ENCODE results near the gene TRAF4. TPM values are rescaled to one million over a fixed set of nuclear protein-coding genes. Genes with fewer than 3 reads are reported as not detected.

The TRAF4 gene
- total RNA-seq, 4 donors from 2014 or later: 83.3 to 228 (median 184) TPM

DNA sequence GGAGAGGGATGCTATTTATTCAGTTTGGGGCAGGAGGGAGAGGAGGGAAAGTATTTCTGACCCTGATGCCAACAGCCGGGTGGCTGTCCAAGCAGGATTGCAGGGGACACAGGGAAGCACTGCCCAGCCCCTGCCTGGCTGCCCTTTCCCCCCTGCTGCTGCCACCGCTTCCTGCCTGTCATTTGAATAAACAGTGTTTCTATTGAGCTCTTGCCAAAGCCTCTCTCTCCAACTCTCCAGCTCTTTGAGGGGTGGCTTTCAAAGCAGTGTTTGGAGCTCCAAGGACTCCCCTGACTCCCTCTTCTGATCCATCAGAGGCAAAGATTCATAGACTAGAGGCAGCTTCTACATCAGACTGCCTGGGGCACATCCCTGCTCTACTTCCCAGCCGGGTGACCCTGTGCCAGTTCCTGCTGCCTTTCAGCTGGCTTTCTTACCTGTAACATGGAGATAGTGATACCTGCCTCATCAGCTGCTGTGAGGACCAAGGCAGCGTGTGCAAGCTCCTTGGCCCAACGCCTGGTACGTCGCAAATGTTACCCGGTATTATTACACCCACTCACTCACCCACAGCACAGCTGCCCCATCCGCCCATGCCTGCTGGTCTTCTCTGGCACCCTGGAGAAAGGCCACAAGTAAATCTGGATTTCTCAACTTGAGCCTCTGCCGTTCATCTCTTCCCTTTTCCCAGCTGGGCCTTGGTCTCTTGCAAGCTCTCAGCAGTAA, 41.6 kb upstream of the TRAF4 start:
- Histone ChIP-seq H3K4me3 (no peak overlapping the region), H3K27me3 (no peaks in the 10 kb centered on the region), H3K27ac (no peak overlapping the region), H3K4me1 (peaks cover 0 to 29% (median 2%) of the 10 kb centered on the region in 4 donors), H3K9me3 (no peaks in the 10 kb centered on the region), H3K36me3 (peaks cover 0 to 64% (median 0%) of the 10 kb centered on the region in 3 donors)
- DNase-seq: no peak
- TF ChIP-seq POLR2A (IDR thresholded peaks at IDR 0.05): no peak
- TF ChIP-seq, protein P1, sequence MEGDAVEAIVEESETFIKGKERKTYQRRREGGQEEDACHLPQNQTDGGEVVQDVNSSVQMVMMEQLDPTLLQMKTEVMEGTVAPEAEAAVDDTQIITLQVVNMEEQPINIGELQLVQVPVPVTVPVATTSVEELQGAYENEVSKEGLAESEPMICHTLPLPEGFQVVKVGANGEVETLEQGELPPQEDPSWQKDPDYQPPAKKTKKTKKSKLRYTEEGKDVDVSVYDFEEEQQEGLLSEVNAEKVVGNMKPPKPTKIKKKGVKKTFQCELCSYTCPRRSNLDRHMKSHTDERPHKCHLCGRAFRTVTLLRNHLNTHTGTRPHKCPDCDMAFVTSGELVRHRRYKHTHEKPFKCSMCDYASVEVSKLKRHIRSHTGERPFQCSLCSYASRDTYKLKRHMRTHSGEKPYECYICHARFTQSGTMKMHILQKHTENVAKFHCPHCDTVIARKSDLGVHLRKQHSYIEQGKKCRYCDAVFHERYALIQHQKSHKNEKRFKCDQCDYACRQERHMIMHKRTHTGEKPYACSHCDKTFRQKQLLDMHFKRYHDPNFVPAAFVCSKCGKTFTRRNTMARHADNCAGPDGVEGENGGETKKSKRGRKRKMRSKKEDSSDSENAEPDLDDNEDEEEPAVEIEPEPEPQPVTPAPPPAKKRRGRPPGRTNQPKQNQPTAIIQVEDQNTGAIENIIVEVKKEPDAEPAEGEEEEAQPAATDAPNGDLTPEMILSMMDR (IDR thresholded peaks at IDR 0.05): no peak

DNA sequence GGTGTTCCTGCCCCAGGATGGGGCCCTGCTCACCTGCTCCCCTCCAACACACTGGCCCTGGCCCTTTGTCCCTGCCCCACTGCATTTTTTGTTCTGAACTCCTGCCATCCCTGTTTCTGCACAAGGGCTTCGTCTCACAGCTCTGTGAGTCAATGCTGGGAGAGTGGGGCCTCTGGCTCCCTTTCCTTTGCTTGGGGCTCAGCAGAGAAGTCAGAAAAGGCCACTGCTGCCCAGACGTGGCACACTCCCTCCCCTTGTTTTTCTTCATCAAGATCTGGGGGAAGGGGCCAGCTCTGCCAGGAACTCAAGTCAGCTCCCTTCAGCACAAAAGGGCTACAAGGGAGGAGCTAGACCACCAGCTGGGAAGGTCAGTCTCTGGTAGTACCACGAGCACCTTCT, 41.1 kb upstream of the TRAF4 start:
- no peak overlapping the region for H3K27ac ChIP-seq
- H3K36me3 ChIP-seq: peaks cover 0 to 58% (median 0%) of the 10 kb centered on the region in 3 donors
- H3K4me1 ChIP-seq: peaks cover 0 to 23% (median 2%) of the 10 kb centered on the region in 4 donors
- no peak for TF ChIP-seq POLR2A (IDR thresholded peaks at IDR 0.05)
- TF ChIP-seq, protein P1 (IDR thresholded peaks at IDR 0.05): no peak
- no peaks in the 10 kb centered on the region for H3K9me3 ChIP-seq
- no peaks in the 10 kb centered on the region for H3K27me3 ChIP-seq
- no peak overlapping the region for H3K4me3 ChIP-seq
- DNase-seq: no peak

GRCh38 chr17:28703552-28704218, 40.1 kb upstream of the TRAF4 start:
- H3K9me3 ChIP-seq: no peaks in the 10 kb centered on the region
- H3K27me3 ChIP-seq: no peaks in the 10 kb centered on the region
- H3K4me1 ChIP-seq: peaks cover 0 to 19% (median 2%) of the 10 kb centered on the region in 4 donors
- no peak for DNase-seq
- H3K27ac ChIP-seq: no peak overlapping the region
- H3K36me3 ChIP-seq: peaks cover 0 to 49% (median 0%) of the 10 kb centered on the region in 3 donors
- TF ChIP-seq, protein P1 (IDR thresholded peaks at IDR 0.05): no peak
- no peak for TF ChIP-seq POLR2A (IDR thresholded peaks at IDR 0.05)
- no peak overlapping the region for H3K4me3 ChIP-seq

DNA sequence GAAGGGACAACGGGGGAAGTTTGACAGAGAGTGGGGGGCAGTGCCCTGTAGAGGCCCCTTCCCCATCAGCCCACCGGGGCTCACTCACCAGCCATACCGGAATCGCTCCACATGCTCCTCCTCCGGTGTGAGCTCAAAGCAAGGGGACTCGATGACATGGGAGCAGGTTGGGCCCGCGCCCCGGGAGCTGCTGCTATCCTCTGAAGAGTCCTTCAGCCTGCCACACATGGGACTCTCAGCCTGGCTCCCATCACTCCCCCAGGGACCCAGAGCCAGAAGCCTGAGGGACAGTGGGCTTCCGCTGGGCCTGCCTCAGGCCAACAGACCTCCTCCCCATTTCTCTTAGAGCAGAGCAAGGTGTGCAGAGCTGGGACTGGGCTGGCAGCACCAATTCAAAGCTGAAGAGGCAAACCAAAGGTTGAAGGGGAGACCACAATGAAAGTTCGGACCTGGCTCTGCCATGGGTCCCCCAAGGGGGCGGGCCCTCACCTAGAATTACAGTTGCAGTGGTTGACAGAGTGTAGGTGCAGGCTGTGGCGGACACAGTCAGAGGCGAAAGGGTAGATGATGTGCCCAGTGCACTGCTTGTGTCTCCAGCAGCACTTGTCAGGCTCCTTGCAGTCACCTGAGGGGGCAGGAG, 39.5 kb upstream of the TRAF4 start:
- Histone ChIP-seq H3K27ac (no peak overlapping the region), H3K4me1 (peaks cover 0 to 19% (median 2%) of the 10 kb centered on the region in 4 donors), H3K4me3 (no peak overlapping the region), H3K27me3 (no peaks in the 10 kb centered on the region), H3K36me3 (peaks cover 0 to 43% (median 0%) of the 10 kb centered on the region in 3 donors), H3K9me3 (no peaks in the 10 kb centered on the region)
- TF ChIP-seq POLR2A (IDR thresholded peaks at IDR 0.05): no peak
- TF ChIP-seq, protein P1 (IDR thresholded peaks at IDR 0.05): no peak
- DNase-seq: no peak

DNA sequence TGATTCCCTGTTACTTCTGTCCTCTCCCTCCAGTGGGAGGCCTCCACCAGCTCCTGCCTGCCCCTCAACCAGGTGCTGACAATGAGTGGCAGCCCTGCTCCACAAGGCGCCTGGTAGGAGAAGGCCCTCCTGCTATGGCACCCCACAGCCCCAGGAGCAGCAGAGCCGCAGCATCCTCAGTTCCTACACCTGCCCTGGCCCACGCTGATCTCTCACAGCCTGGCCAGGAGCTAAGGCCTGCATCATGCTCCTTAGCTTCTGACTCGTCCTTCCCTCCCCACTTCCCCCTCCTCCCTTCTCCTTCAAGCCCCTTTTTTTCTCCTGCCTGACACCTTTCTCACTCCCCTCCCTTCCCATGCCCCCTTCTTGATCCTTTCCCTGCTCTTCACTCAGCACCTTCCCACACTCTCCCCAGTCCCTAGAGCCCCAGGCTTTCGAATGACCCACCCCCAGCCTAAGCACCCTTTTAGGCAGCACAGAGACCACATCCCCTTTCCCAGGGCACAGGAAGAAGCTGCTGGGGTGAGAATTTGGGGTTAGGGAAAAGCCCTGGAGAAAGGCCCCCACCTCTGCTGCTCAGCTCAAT, 38.6 kb upstream of the TRAF4 start:
- H3K4me3 ChIP-seq: no peak overlapping the region
- peaks cover 0 to 20% (median 0%) of the 10 kb centered on the region in 4 donors for H3K4me1 ChIP-seq
- no peak for DNase-seq
- H3K27ac ChIP-seq: no peak overlapping the region
- peaks cover 0 to 34% (median 0%) of the 10 kb centered on the region in 3 donors for H3K36me3 ChIP-seq
- TF ChIP-seq, protein P1 (IDR thresholded peaks at IDR 0.05): no peak
- TF ChIP-seq POLR2A (IDR thresholded peaks at IDR 0.05): no peak
- H3K9me3 ChIP-seq: no peaks in the 10 kb centered on the region
- H3K27me3 ChIP-seq: no peaks in the 10 kb centered on the region

All from Peyer's patch (tissue), 4 donors.